Upper lobe of right lung (tissue), 1 donor: ENCODE results near the gene TMEM247. TPM values are rescaled to one million over a fixed set of nuclear protein-coding genes. Genes with fewer than 3 reads are reported as not detected.
"Not testable (repeated sequence)": the region's sequence is repeated elsewhere in the genome, so short reads cannot be mapped to it uniquely, and the experiment has no call there.

Source experiments
- ATAC-seq: fragments of 200-7000 bp; cut with Tn5 transposase; one replicate; pipeline ENCODE4 v1.9.1; 2020; ENCODE audit warnings: mild to moderate bottlenecking, moderate library complexity
- DNase-seq: peaks from one replicate; pipeline ENCODE4 v3.0.0-alpha.2; 2020
- H3K27ac ChIP-seq: fragments of 200-600 bp; one replicate; pipeline ENCODE4 v1.8.0; 2022
- H3K27me3 ChIP-seq: fragments of 200-600 bp; one replicate; pipeline ENCODE4 v1.8.0; 2022; ENCODE audit warnings: mild to moderate bottlenecking
- H3K36me3 ChIP-seq: fragments of 200-600 bp; one replicate; pipeline ENCODE4 v1.8.0; 2022
- H3K4me1 ChIP-seq: fragments of 200-600 bp; one replicate; pipeline ENCODE4 v1.8.0; 2022
- H3K4me3 ChIP-seq: fragments of 200-600 bp; one replicate; pipeline ENCODE4 v1.8.0; 2022; ENCODE audit warnings: mild to moderate bottlenecking
- H3K9me3 ChIP-seq: fragments of 200-600 bp; one replicate; pipeline ENCODE4 v1.8.0; 2022
- CTCF ChIP-seq: fragments of 200-600 bp; IDR thresholded peaks from one replicate; pipeline ENCODE4 v1.8.0; 2022; ENCODE audit warnings: antibody characterized with exemption
- intact Hi-C: fragments of 100-400 bp; cut with DNase I; formaldehyde crosslinking; loops from one replicate; pipeline ENCODE4 v1.11.0; 2022
- total RNA-seq: library from RNA; stranded (reverse); fragmentation: NEBNext Ultra II Directional; extraction: Animal tissue kit (Norgen Biotek cat#: 25700); gene quantifications from one replicate; pipeline ENCODE4 v1.2.1, GENCODE V29; 2021
- donor health status: DM: no; HTN: yes; CAD: no; lungs with severe emphysema.

TMEM247 gene
- total RNA-seq, 1 donor from 2014 or later, result not detected

- H3K9me3 ChIP-seq, result peaks cover 21% of the 10 kb centered on the region
- H3K4me1 ChIP-seq, result peaks cover 3% of the 10 kb centered on the region
- TF ChIP-seq CTCF, result no peak
- H3K27ac ChIP-seq, result no peak overlapping the region
- H3K4me3 ChIP-seq, result no peak overlapping the region
- H3K27me3 ChIP-seq, result no peaks in the 10 kb centered on the region
- peak; percentile 52 for ATAC-seq
- no peak for DNase-seq
- H3K36me3 ChIP-seq, result no peaks in the 10 kb centered on the region
- intact Hi-C loops, result no loop called here
Observed at GRCh38 chr2:46518861-46519260, 39.5 kb downstream of the TMEM247 start.

- DNase-seq (no peak), ATAC-seq (no peak)
- H3K4me1 ChIP-seq, result peaks cover 3% of the 10 kb centered on the region
- no peak overlapping the region for H3K27ac ChIP-seq
- H3K9me3 ChIP-seq, result peaks cover 21% of the 10 kb centered on the region
- H3K27me3 ChIP-seq, result no peaks in the 10 kb centered on the region
- intact Hi-C loops, result no loop called here
- no peak for TF ChIP-seq CTCF
- H3K4me3 ChIP-seq, result no peak overlapping the region
- no peaks in the 10 kb centered on the region for H3K36me3 ChIP-seq
Observed at GRCh38 chr2:46519265-46519664, 39.9 kb downstream of the TMEM247 start.

DNA sequence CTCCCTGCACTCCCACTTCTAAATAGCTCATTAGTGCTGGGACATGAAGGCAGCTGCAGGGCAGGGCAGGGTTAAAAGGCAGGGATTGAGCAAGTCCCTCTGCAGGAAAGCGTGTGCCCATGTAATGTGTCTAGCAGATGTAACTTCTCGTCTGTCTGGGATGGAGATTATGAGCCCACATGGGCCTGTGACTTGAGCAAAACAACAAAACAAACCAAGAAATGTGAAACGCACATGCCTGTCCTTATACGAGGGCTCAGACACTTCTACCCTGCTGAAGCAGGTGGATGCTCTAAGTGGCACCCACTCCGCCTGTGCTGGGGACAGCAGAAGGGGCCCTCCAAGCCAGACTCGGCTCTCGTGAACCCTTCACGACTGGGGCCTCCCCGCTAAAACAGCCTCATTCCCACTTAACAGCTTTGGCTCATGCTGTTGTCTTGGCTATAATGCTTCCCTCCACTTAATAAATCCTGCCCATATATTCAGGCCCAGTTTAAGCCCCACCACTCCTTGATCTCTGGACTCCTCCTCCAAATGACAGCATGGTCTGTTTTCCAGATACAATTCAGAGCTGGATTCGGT, 40.9 kb downstream of the TMEM247 start:
- H3K4me3 ChIP-seq, result no peak overlapping the region
- H3K9me3 ChIP-seq, result peaks cover 16% of the 10 kb centered on the region
- intact Hi-C loops, result no loop called here
- TF ChIP-seq CTCF, result no peak
- peaks cover 3% of the 10 kb centered on the region for H3K4me1 ChIP-seq
- no peaks in the 10 kb centered on the region for H3K27me3 ChIP-seq
- H3K27ac ChIP-seq, result peak overlapping the region; percentile 24
- DNase-seq (no peak), ATAC-seq (peak; percentile 51)
- H3K36me3 ChIP-seq, result no peaks in the 10 kb centered on the region

DNA sequence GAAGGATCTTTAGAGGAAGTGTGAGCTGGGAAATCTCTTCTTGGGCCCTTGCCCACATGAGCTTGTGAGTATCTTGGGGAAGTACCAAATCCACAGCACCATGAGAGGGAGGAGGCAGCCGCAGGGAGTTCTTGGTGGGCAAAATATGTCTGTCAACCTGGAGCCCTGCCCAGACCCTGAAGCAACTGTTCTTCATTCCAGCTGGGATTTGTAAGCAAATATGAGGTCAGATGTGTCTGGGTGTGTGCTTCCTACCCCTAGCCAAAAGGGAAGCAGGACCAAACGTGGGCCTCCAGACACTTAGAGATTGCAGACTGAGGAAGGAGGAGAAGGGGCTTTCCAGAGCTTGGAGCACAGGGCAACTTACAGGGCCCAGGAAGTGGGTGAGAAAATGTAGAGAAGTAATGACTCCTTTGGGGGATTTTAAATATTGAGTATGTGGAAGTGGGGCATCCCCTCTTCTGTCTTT, 41.9 kb downstream of the TMEM247 start:
- Histone ChIP-seq H3K27ac (no peak overlapping the region), H3K9me3 (peaks cover 7% of the 10 kb centered on the region), H3K27me3 (no peaks in the 10 kb centered on the region), H3K4me3 (no peak overlapping the region), H3K36me3 (no peaks in the 10 kb centered on the region), H3K4me1 (peaks cover 3% of the 10 kb centered on the region)
- ATAC-seq (peak; percentile 87), DNase-seq (no peak)
- no peak for TF ChIP-seq CTCF
- intact Hi-C loops, result no loop called here

DNA sequence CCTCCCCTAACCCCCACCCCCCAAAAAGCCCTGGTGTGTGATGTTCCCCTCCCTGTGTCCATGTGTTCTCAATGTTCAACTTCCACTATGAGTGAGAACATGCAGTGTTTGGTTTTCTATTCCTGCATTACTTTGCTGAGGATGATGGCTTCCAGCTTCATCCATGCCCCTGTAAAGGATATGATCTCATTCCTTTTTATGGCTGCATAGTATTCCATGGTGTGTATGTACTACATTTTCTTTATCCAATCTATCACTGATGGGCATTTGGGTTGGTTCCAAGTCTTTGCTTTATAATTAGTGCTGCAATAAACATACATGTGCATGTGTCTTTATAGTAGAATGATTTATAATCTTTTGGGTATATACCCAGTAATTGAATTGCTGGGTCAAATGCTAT, 43.0 kb downstream of the TMEM247 start:
- intact Hi-C loops, H3K27me3 ChIP-seq, ATAC-seq, H3K36me3 ChIP-seq, DNase-seq, H3K4me3 ChIP-seq, H3K9me3 ChIP-seq, H3K4me1 ChIP-seq, H3K27ac ChIP-seq: not testable (repeated sequence)

DNA sequence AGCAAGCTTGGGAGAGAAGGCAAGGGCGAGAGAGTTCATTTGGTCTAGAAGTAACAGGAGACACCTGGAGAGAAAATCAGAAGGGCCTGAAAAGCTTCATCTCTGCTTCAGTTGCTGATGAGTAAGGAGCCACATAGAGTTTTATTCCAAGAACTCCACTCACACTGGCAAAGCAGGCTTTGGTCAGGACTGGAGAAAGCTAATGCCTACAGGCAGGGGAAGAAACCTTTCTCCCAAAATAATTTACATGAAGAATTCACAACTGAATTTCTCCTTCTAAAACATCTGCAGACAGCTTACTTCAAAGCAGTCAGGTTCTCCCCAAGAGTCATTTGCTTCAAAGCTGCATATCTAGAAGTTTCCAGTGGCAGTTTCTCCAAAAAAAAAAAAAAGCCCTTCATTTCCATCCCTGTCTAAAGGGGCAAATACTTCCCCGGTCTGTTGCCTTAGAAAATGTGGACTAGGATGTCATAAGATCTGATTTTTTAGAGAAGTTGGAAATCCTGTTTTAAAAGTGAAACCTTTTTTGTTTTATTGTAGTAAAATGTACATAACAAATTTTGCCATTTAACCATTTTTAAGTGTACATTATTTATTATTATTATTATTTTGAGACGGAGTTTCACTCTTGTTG, 46.3 kb downstream of the TMEM247 start:
- intact Hi-C loops, result no loop called here
- no peak for ATAC-seq
- no peak for DNase-seq

More for the DNA sequence above, 46.3 kb downstream of the TMEM247 start:
- Histone ChIP-seq H3K36me3 (no peaks in the 10 kb centered on the region), H3K27ac (no peak overlapping the region), H3K27me3 (no peaks in the 10 kb centered on the region), H3K4me1 (no peaks in the 10 kb centered on the region), H3K9me3 (no peaks in the 10 kb centered on the region), H3K4me3 (no peak overlapping the region)
- no peak for TF ChIP-seq CTCF
